Effector memory CD4-positive, alpha-beta T cell (primary cell): ENCODE results near the gene SCO2.

ENCODE experiments used
- DNase-seq, 3 donors: peaks; one replicate each; pipeline ENCODE4 v3.0.0-alpha.2; 2020
- H3K27ac ChIP-seq: 2 replicates; pipeline ENCODE4 v1.7.0; 2013; ENCODE audit warnings: mild to moderate bottlenecking, low read length, moderate library complexity; ENCODE audit not compliant: insufficient read depth, poor library complexity, severe bottlenecking
- H3K27me3 ChIP-seq: replicated peaks from 2 replicates; pipeline ENCODE4 v1.7.0; 2013; ENCODE audit warnings: mild to moderate bottlenecking, low read length; ENCODE audit not compliant: insufficient read depth, control insufficient read depth, poor library complexity, severe bottlenecking
- H3K36me3 ChIP-seq: 2 replicates; pipeline ENCODE4 v1.7.0; 2013; ENCODE audit warnings: mild to moderate bottlenecking, low read length, moderate library complexity; ENCODE audit not compliant: control insufficient read depth, insufficient read depth
- H3K4me1 ChIP-seq: 2 replicates; pipeline ENCODE4 v1.7.0; 2013; ENCODE audit warnings: low read length, mild to moderate bottlenecking; ENCODE audit not compliant: control insufficient read depth, insufficient read depth, poor library complexity, severe bottlenecking
- H3K4me3 ChIP-seq: 2 replicates; pipeline ENCODE4 v1.7.0; 2013; ENCODE audit warnings: low read length, low read depth, mild to moderate bottlenecking; ENCODE audit not compliant: insufficient read depth, poor library complexity, severe bottlenecking
- H3K9me3 ChIP-seq: 2 replicates; pipeline ENCODE4 v1.7.0; 2013; ENCODE audit warnings: mild to moderate bottlenecking, low read length, moderate library complexity; ENCODE audit not compliant: control insufficient read depth

The SCO2 gene

GRCh38 chr22:50507421-50507990, 17.9 kb downstream of the SCO2 start, which contains the start of gene LMF2:
TSS of gene LMF2 (minus strand) at chr22:50507702. CDS start at chr22:50507675, 27 bp downstream.
- Histone ChIP-seq H3K4me3 (peak within 1 kb of the TSS; percentile 95), H3K4me1 (peaks cover 26% of the 10 kb centered on the region), H3K27me3 (no peaks in the 10 kb centered on the region), H3K36me3 (peaks cover 34% of the 10 kb centered on the region), H3K9me3 (no peaks in the 10 kb centered on the region), H3K27ac (peak within 1 kb of the TSS; percentile 86)
- DNase-seq = peak; percentile 87 to 95 (median 95)

- Histone ChIP-seq H3K36me3 (peaks cover 33% of the 10 kb centered on the region), H3K4me3 (peak overlapping the region; percentile 95), H3K9me3 (no peaks in the 10 kb centered on the region), H3K27me3 (no peaks in the 10 kb centered on the region), H3K27ac (peak overlapping the region; percentile 86), H3K4me1 (peaks cover 26% of the 10 kb centered on the region)
- no peak for DNase-seq
Observed at GRCh38 chr22:50506611-50507420, 18.6 kb downstream of the SCO2 start.

GRCh38 chr22:50505776-50506610, 19.4 kb downstream of the SCO2 start:
- H3K36me3 ChIP-seq = peaks cover 33% of the 10 kb centered on the region
- peaks cover 26% of the 10 kb centered on the region for H3K4me1 ChIP-seq
- H3K27ac ChIP-seq = peak overlapping the region; percentile 86
- no peaks in the 10 kb centered on the region for H3K9me3 ChIP-seq
- no peak for DNase-seq
- H3K27me3 ChIP-seq = no peaks in the 10 kb centered on the region
- peak overlapping the region; percentile 95 for H3K4me3 ChIP-seq

GRCh38 chr22:50505276-50505775, 20.1 kb downstream of the SCO2 start:
- Histone ChIP-seq H3K27me3 (no peaks in the 10 kb centered on the region), H3K4me3 (no peak overlapping the region), H3K36me3 (peaks cover 33% of the 10 kb centered on the region), H3K9me3 (no peaks in the 10 kb centered on the region), H3K4me1 (peaks cover 26% of the 10 kb centered on the region), H3K27ac (no peak overlapping the region)
- no peak for DNase-seq

GRCh38 chr22:50504369-50505211, 20.8 kb downstream of the SCO2 start:
- Histone ChIP-seq H3K27ac (no peak overlapping the region), H3K36me3 (peaks cover 33% of the 10 kb centered on the region), H3K4me3 (no peak overlapping the region), H3K4me1 (peaks cover 26% of the 10 kb centered on the region), H3K27me3 (no peaks in the 10 kb centered on the region), H3K9me3 (no peaks in the 10 kb centered on the region)
- DNase-seq = no peak

GRCh38 chr22:50503475-50504145, 21.8 kb downstream of the SCO2 start:
- DNase-seq = no peak

GRCh38 chr22:50502628-50503474, 22.5 kb downstream of the SCO2 start:
- H3K4me1 ChIP-seq = peaks cover 19% of the 10 kb centered on the region
- no peak for DNase-seq
- no peak overlapping the region for H3K4me3 ChIP-seq
- no peak overlapping the region for H3K27ac ChIP-seq
- H3K36me3 ChIP-seq = peaks cover 33% of the 10 kb centered on the region
- H3K9me3 ChIP-seq = no peaks in the 10 kb centered on the region
- H3K27me3 ChIP-seq = no peaks in the 10 kb centered on the region

More at GRCh38 chr22:50503475-50504145, 21.8 kb downstream of the SCO2 start:
- Histone ChIP-seq H3K9me3 (no peaks in the 10 kb centered on the region), H3K27me3 (no peaks in the 10 kb centered on the region), H3K4me3 (no peak overlapping the region), H3K27ac (no peak overlapping the region), H3K36me3 (peaks cover 33% of the 10 kb centered on the region), H3K4me1 (peaks cover 21% of the 10 kb centered on the region)

- no peaks in the 10 kb centered on the region for H3K27me3 ChIP-seq
- no peaks in the 10 kb centered on the region for H3K9me3 ChIP-seq
- no peak overlapping the region for H3K27ac ChIP-seq
- no peak overlapping the region for H3K4me3 ChIP-seq
- H3K36me3 ChIP-seq = peaks cover 33% of the 10 kb centered on the region
- peaks cover 18% of the 10 kb centered on the region for H3K4me1 ChIP-seq
- DNase-seq = no peak
Observed at GRCh38 chr22:50502096-50502495, 23.3 kb downstream of the SCO2 start.
